Measurements from ENCODE around the gene HSPA2.
A peak's percentile ranks its signal among the peaks of the same experiment; 100 is the strongest.

The HSPA2 gene

GRCh38 chr14:64540208-64541202 lies at the start of gene HSPA2:
Gene HSPA2 (plus strand): TSS chr14:64540741. CDS start chr14:64540850, 109 bp downstream.
- TF ChIP-seq CTCF (IDR thresholded peaks at IDR 0.05; ENCODE audit: low read depth, low read length, missing control alignments): peak; percentile 86
- peak; percentile 97 for DNase-seq (ENCODE audit: extremely low read depth, low read depth)
- H3K4me3 ChIP-seq (replicated peaks; ENCODE audit: low read depth, low read length): peak within 1 kb of the TSS; percentile 52

GRCh38 chr14:64491637-64492036 lies 48.9 kb upstream of the HSPA2 start:
- TF ChIP-seq CTCF (IDR thresholded peaks at IDR 0.05; ENCODE audit: low read depth, low read length, missing control alignments): no peak

GRCh38 chr14:64493455-64493854 lies 47.1 kb upstream of the HSPA2 start:
- no peak overlapping the region for H3K4me3 ChIP-seq (replicated peaks; ENCODE audit: low read depth, low read length)
- TF ChIP-seq CTCF (IDR thresholded peaks at IDR 0.05; ENCODE audit: low read depth, low read length, missing control alignments): no peak
- DNase-seq (ENCODE audit: extremely low read depth, low read depth): no peak

More at GRCh38 chr14:64491637-64492036, 48.9 kb upstream of the HSPA2 start:
- no peak for DNase-seq (ENCODE audit: extremely low read depth, low read depth)
- H3K4me3 ChIP-seq (replicated peaks; ENCODE audit: low read depth, low read length): no peak overlapping the region

GRCh38 chr14:64495252-64495651 lies 45.3 kb upstream of the HSPA2 start:
- no peak overlapping the region for H3K4me3 ChIP-seq (replicated peaks; ENCODE audit: low read depth, low read length)
- no peak for DNase-seq (ENCODE audit: extremely low read depth, low read depth)
- TF ChIP-seq CTCF (IDR thresholded peaks at IDR 0.05; ENCODE audit: low read depth, low read length, missing control alignments): no peak

GRCh38 chr14:64496764-64497163 lies 43.8 kb upstream of the HSPA2 start:
- TF ChIP-seq CTCF (IDR thresholded peaks at IDR 0.05; ENCODE audit: low read depth, low read length, missing control alignments): no peak
- DNase-seq (ENCODE audit: extremely low read depth, low read depth): no peak
- H3K4me3 ChIP-seq (replicated peaks; ENCODE audit: low read depth, low read length): no peak overlapping the region

GRCh38 chr14:64500088-64500487 lies 40.5 kb upstream of the HSPA2 start:
- no peak overlapping the region for H3K4me3 ChIP-seq (replicated peaks; ENCODE audit: low read depth, low read length)
- no peak for TF ChIP-seq CTCF (IDR thresholded peaks at IDR 0.05; ENCODE audit: low read depth, low read length, missing control alignments)
- no peak for DNase-seq (ENCODE audit: extremely low read depth, low read depth)
